GM19324 (cell line): ENCODE measurements around the gene SUSD4.

Experiments
- ATAC-seq: cut with Tn5 transposase; IDR thresholded peaks from one replicate; pipeline ENCODE4 v1.9.1; 2021; ENCODE audit warnings: mild to moderate bottlenecking, moderate library complexity; ENCODE audit not compliant: unreplicated experiment, low FRiP score

Gene SUSD4

GRCh38 chr1:223363057-223363855 is 720 bp downstream of the SUSD4 start:
- no peak for ATAC-seq

GRCh38 chr1:223358826-223359225 is 5.2 kb downstream of the SUSD4 start:
- ATAC-seq = no peak

GRCh38 chr1:223355699-223356098 is 8.3 kb downstream of the SUSD4 start:
- ATAC-seq = no peak

GRCh38 chr1:223353939-223354338 is 10.0 kb downstream of the SUSD4 start:
- no peak for ATAC-seq

GRCh38 chr1:223352944-223353343 is 11.0 kb downstream of the SUSD4 start:
- no peak for ATAC-seq

GRCh38 chr1:223350361-223350908 is 13.5 kb downstream of the SUSD4 start:
- ATAC-seq = no peak

GRCh38 chr1:223349241-223349640 is 14.7 kb downstream of the SUSD4 start:
- no peak for ATAC-seq

- no peak for ATAC-seq
Measured at GRCh38 chr1:223348439-223348838, 15.5 kb downstream of the SUSD4 start.

GRCh38 chr1:223347583-223347982 is 16.4 kb downstream of the SUSD4 start:
- no peak for ATAC-seq

- ATAC-seq = no peak
Measured at GRCh38 chr1:223346311-223346710, 17.7 kb downstream of the SUSD4 start.

GRCh38 chr1:223345720-223346119 is 18.3 kb downstream of the SUSD4 start:
- ATAC-seq = no peak

- no peak for ATAC-seq
Measured at GRCh38 chr1:223344491-223344890, 19.5 kb downstream of the SUSD4 start.

- ATAC-seq = no peak
Measured at GRCh38 chr1:223343692-223344091, 20.3 kb downstream of the SUSD4 start.

GRCh38 chr1:223341121-223341520 is 22.9 kb downstream of the SUSD4 start:
- no peak for ATAC-seq

GRCh38 chr1:223340637-223341036 is 23.3 kb downstream of the SUSD4 start:
- no peak for ATAC-seq

GRCh38 chr1:223339861-223340260 is 24.1 kb downstream of the SUSD4 start:
- no peak for ATAC-seq

GRCh38 chr1:223338811-223339746 is 24.9 kb downstream of the SUSD4 start:
- no peak for ATAC-seq

GRCh38 chr1:223337174-223337869 is 26.7 kb downstream of the SUSD4 start:
- no peak for ATAC-seq

- ATAC-seq = no peak
Measured at GRCh38 chr1:223334156-223334555, 29.8 kb downstream of the SUSD4 start.

GRCh38 chr1:223332997-223333396 is 31.0 kb downstream of the SUSD4 start:
- no peak for ATAC-seq

- no peak for ATAC-seq
Measured at GRCh38 chr1:223331929-223332328, 32.0 kb downstream of the SUSD4 start.
